ENCODE measurements around the gene CDH23. TPM values are rescaled to one million over a fixed set of nuclear protein-coding genes. Genes with fewer than 3 reads are reported as not detected.
A peak's percentile ranks its signal among the peaks of the same experiment; 100 is the strongest.

Gene CDH23
- polyA plus RNA-seq, 1 donor (not counting 4 experiments of a cell fraction or from before 2014, with no cell fraction given) = 0.01 TPM

- no peaks in the 10 kb centered on the region for H3K9me1 ChIP-seq (ENCODE audit: control insufficient read depth, extremely low read depth, insufficient read depth, low read length)
- peaks cover 17% of the 10 kb centered on the region for H3K4me1 ChIP-seq (ENCODE audit: control insufficient read depth, extremely low read depth, insufficient read depth, low read length)
- H3K36me3 ChIP-seq (ENCODE audit: control insufficient read depth in 2 of 2, extremely low read depth in 1 of 2, insufficient read depth in 2 of 2, low read length in 2 of 2) = no peaks in the 10 kb centered on the region
- no peaks in the 10 kb centered on the region for H4K20me1 ChIP-seq (ENCODE audit: control insufficient read depth, extremely low read depth, insufficient read depth, low read length)
- peak; percentile 44 for DNase-seq (ENCODE audit: low read depth, low spot score)
- FAIRE-seq = peak; percentile 56
- H3K79me2 ChIP-seq (ENCODE audit: control insufficient read depth, insufficient read depth, low read length) = no peaks in the 10 kb centered on the region
- peak overlapping the region in 2 of 3 experiments; percentile 14 to 37 for H3K4me3 ChIP-seq (ENCODE audit: control insufficient read depth in 2 of 3, extremely low read depth in 1 of 3, insufficient read depth in 2 of 3, low read depth in 1 of 3, low read length in 3 of 3)
- peak overlapping the region; percentile 72 for H2AFZ ChIP-seq (ENCODE audit: control insufficient read depth, low read length)
- dilution Hi-C loops (cut with MboI; ENCODE audit: extremely low pct_ligation_motif_present, low sequenced_read_pairs) = no loop called here
- peak overlapping the region; percentile 64 for H3K9ac ChIP-seq (ENCODE audit: control insufficient read depth, extremely low read depth, insufficient read depth, low read length)
- H3K9me3 ChIP-seq (ENCODE audit: control insufficient read depth, low read depth, low read length) = no peaks in the 10 kb centered on the region
- H3K4me2 ChIP-seq (ENCODE audit: control insufficient read depth, extremely low read depth, insufficient read depth, low read depth, low read length) = peak overlapping the region; percentile 62
- TF ChIP-seq EZH2 (IDR thresholded peaks at IDR 0.05; ENCODE audit: low read length) = no peak
- peak in 2 of 3 experiments; percentile 7 to 17 for TF ChIP-seq CTCF (optimal IDR thresholded peaks at IDR 0.05 in 1 of 3, IDR thresholded peaks at IDR 0.05 in 1 of 3, conservative IDR thresholded peaks at IDR 0.05 in 1 of 3; ENCODE audit: extremely low read depth in 1 of 3, insufficient read depth in 2 of 3, low read length in 3 of 3)
- H3K27ac ChIP-seq (ENCODE audit: control insufficient read depth, insufficient read depth, low read length) = peak overlapping the region; percentile 69
- no peaks in the 10 kb centered on the region for H3K27me3 ChIP-seq (ENCODE audit: control insufficient read depth, extremely low read depth, insufficient read depth, low read length)
These were observed 316.7 kb downstream of the CDH23 start for GRCh38 chr10:71713135-71714030.

GRCh38 chr10:71714031-71714410 lies 317.3 kb downstream of the CDH23 start:
- no peaks in the 10 kb centered on the region for H3K9me3 ChIP-seq (ENCODE audit: control insufficient read depth, low read depth, low read length)
- peak overlapping the region; percentile 64 for H3K9ac ChIP-seq (ENCODE audit: control insufficient read depth, extremely low read depth, insufficient read depth, low read length)
- no peaks in the 10 kb centered on the region for H3K9me1 ChIP-seq (ENCODE audit: control insufficient read depth, extremely low read depth, insufficient read depth, low read length)
- H3K79me2 ChIP-seq (ENCODE audit: control insufficient read depth, insufficient read depth, low read length) = no peaks in the 10 kb centered on the region
- H3K27ac ChIP-seq (ENCODE audit: control insufficient read depth, insufficient read depth, low read length) = peak overlapping the region; percentile 69
- H3K4me3 ChIP-seq (ENCODE audit: control insufficient read depth in 2 of 3, extremely low read depth in 1 of 3, insufficient read depth in 2 of 3, low read depth in 1 of 3, low read length in 3 of 3) = peak overlapping the region in 2 of 3 experiments; percentile 14 to 37
- FAIRE-seq (peak; percentile 17), DNase-seq (ENCODE audit: low read depth, low spot score) (no peak)
- no peaks in the 10 kb centered on the region for H3K36me3 ChIP-seq (ENCODE audit: control insufficient read depth in 2 of 2, extremely low read depth in 1 of 2, insufficient read depth in 2 of 2, low read length in 2 of 2)
- dilution Hi-C loops (cut with MboI; ENCODE audit: extremely low pct_ligation_motif_present, low sequenced_read_pairs) = no loop called here
- H3K4me2 ChIP-seq (ENCODE audit: control insufficient read depth, extremely low read depth, insufficient read depth, low read depth, low read length) = peak overlapping the region; percentile 62
- H2AFZ ChIP-seq (ENCODE audit: control insufficient read depth, low read length) = peak overlapping the region; percentile 72
- no peaks in the 10 kb centered on the region for H3K27me3 ChIP-seq (ENCODE audit: control insufficient read depth, extremely low read depth, insufficient read depth, low read length)
- H3K4me1 ChIP-seq (ENCODE audit: control insufficient read depth, extremely low read depth, insufficient read depth, low read length) = peaks cover 17% of the 10 kb centered on the region
- no peak for TF ChIP-seq CTCF (optimal IDR thresholded peaks at IDR 0.05 in 1 of 3, IDR thresholded peaks at IDR 0.05 in 1 of 3, conservative IDR thresholded peaks at IDR 0.05 in 1 of 3; ENCODE audit: extremely low read depth in 1 of 3, insufficient read depth in 2 of 3, low read length in 3 of 3)
- no peak for TF ChIP-seq EZH2 (IDR thresholded peaks at IDR 0.05; ENCODE audit: low read length)
- no peaks in the 10 kb centered on the region for H4K20me1 ChIP-seq (ENCODE audit: control insufficient read depth, extremely low read depth, insufficient read depth, low read length)
